H9 (cell line): ENCODE measurements around the gene OVOL1. TPM values are rescaled to one million over a fixed set of nuclear protein-coding genes. Genes with fewer than 3 reads are reported as not detected.

ENCODE experiments used
- DNase-seq: peaks from one replicate; pipeline ENCODE4 v3.0.0-alpha.2; 2017
- H2AFZ ChIP-seq: one replicate; pipeline ENCODE4 v1.6.1; 2013; ENCODE audit warnings: mild to moderate bottlenecking, low read length, control low read depth, moderate library complexity
- H2AK5ac ChIP-seq: 2 replicates; pipeline ENCODE4 v1.6.1; 2013; ENCODE audit warnings: low read length, control low read depth, mixed read lengths; ENCODE audit not compliant: insufficient read length
- H2BK120ac ChIP-seq: one replicate; pipeline ENCODE4 v1.6.1; 2013; ENCODE audit warnings: low read depth, mild to moderate bottlenecking, low read length, control low read depth, inconsistent platforms; ENCODE audit not compliant: poor library complexity, severe bottlenecking
- H2BK12ac ChIP-seq: 2 replicates; pipeline ENCODE4 v1.6.1; 2013; ENCODE audit warnings: low read length, control low read depth, mixed read lengths, low read depth; ENCODE audit not compliant: insufficient read length
- H2BK15ac ChIP-seq: 2 replicates; pipeline ENCODE4 v1.6.1; 2013; ENCODE audit warnings: low read depth, low read length, control low read depth
- H2BK20ac ChIP-seq: one replicate; pipeline ENCODE4 v1.6.1; 2013; ENCODE audit warnings: low read depth, mild to moderate bottlenecking, low read length, control low read depth, inconsistent platforms; ENCODE audit not compliant: poor library complexity, severe bottlenecking
- H2BK5ac ChIP-seq: 2 replicates; pipeline ENCODE4 v1.6.1; 2013; ENCODE audit warnings: low read length, control low read depth, mixed read lengths; ENCODE audit not compliant: insufficient read length
- H3K14ac ChIP-seq: 2 replicates; pipeline ENCODE4 v1.6.1; 2013; ENCODE audit warnings: low read length, control low read depth; ENCODE audit not compliant: insufficient read depth
- H3K18ac ChIP-seq: 2 replicates; pipeline ENCODE4 v1.6.1; 2013; ENCODE audit warnings: low read depth, mild to moderate bottlenecking, mixed read lengths, low read length, control low read depth; ENCODE audit not compliant: insufficient read length
- H3K23ac ChIP-seq: 2 replicates; pipeline ENCODE4 v1.6.1; 2013; ENCODE audit warnings: low read length, control low read depth, mixed read lengths, low read depth; ENCODE audit not compliant: insufficient read length
- H3K23me2 ChIP-seq: 2 replicates; pipeline ENCODE4 v1.6.1; 2013; ENCODE audit warnings: low read depth, mild to moderate bottlenecking, mixed read lengths, low read length, control low read depth; ENCODE audit not compliant: insufficient read length, poor library complexity, severe bottlenecking
- H3K27ac ChIP-seq: 2 replicates; pipeline ENCODE4 v1.5.1; 2013; ENCODE audit warnings: low read length, control low read depth, mixed read lengths, low read depth; ENCODE audit not compliant: insufficient read length
- H3K27me3 ChIP-seq: 2 replicates; pipeline ENCODE4 v1.6.1; 2013; ENCODE audit warnings: low read length, control low read depth, inconsistent platforms; ENCODE audit not compliant: insufficient read depth
- H3K4ac ChIP-seq: 2 replicates; pipeline ENCODE4 v1.6.1; 2013; ENCODE audit warnings: low read depth, mild to moderate bottlenecking, control low read depth, inconsistent platforms, low read length, moderate library complexity
- H3K4me1 ChIP-seq: 2 replicates; pipeline ENCODE4 v1.6.1; 2013; ENCODE audit warnings: low read length, control low read depth, inconsistent platforms; ENCODE audit not compliant: insufficient read depth
- H3K4me2 ChIP-seq: 2 replicates; pipeline ENCODE4 v1.6.1; 2013; ENCODE audit warnings: low read length, control low read depth, mixed read lengths; ENCODE audit not compliant: insufficient read length, insufficient read depth
- H3K56ac ChIP-seq: 2 replicates; pipeline ENCODE4 v1.6.1; 2013; ENCODE audit warnings: low read depth, mild to moderate bottlenecking, mixed read lengths, low read length, control low read depth; ENCODE audit not compliant: insufficient read length
- H3K79me1 ChIP-seq: 2 replicates; pipeline ENCODE4 v1.6.1; 2013; ENCODE audit warnings: low read depth, mild to moderate bottlenecking, moderate library complexity, low read length, control low read depth, inconsistent platforms; ENCODE audit not compliant: insufficient read depth, poor library complexity, severe bottlenecking
- H3K79me2 ChIP-seq: 2 replicates; pipeline ENCODE4 v1.6.1; 2013; ENCODE audit warnings: low read length, control low read depth, inconsistent platforms; ENCODE audit not compliant: insufficient read depth
- H3K9ac ChIP-seq: 2 replicates; pipeline ENCODE4 v1.6.1; 2013; ENCODE audit warnings: low read length, control low read depth, mixed read lengths; ENCODE audit not compliant: insufficient read length; ENCODE audit errors: extremely low read depth
- H3K9me3 ChIP-seq: one replicate; pipeline ENCODE4 v1.6.1; 2013; ENCODE audit warnings: low read depth, low read length, inconsistent platforms; ENCODE audit not compliant: control insufficient read depth
- H3T11ph ChIP-seq: one replicate; pipeline ENCODE4 v1.6.1; 2013; ENCODE audit warnings: mild to moderate bottlenecking, low read length, control low read depth, inconsistent platforms
- H4K20me1 ChIP-seq: one replicate; pipeline ENCODE4 v1.6.1; 2013; ENCODE audit not compliant: control insufficient read depth, insufficient read length, insufficient read depth
- H4K5ac ChIP-seq: 2 replicates; pipeline ENCODE4 v1.6.1; 2013; ENCODE audit warnings: low read depth, mild to moderate bottlenecking, mixed read lengths, low read length, control low read depth; ENCODE audit not compliant: insufficient read length
- H4K8ac ChIP-seq: replicated peaks from 2 replicates; pipeline ENCODE4 v1.6.1; 2013; ENCODE audit warnings: low read length, control low read depth, mixed read lengths, low read depth; ENCODE audit not compliant: insufficient read length
- H4K91ac ChIP-seq: 2 replicates; pipeline ENCODE4 v1.6.1; 2013; ENCODE audit warnings: low read depth, mild to moderate bottlenecking, moderate library complexity, mixed read lengths, low read length, control low read depth; ENCODE audit not compliant: insufficient read length
- H3K27ac Mint-ChIP-seq, 3 experiments: 2 replicates in 2 of 3; 3 replicates in 1 of 3; pipeline ENCODE4 v1.8.0; 2020 to 2021; ENCODE audit warnings: mixed read lengths in 3 of 3, mild to moderate bottlenecking in 1 of 3, moderate library complexity in 1 of 3
- H3K27me3 Mint-ChIP-seq: 2 replicates; pipeline ENCODE4 v1.8.0; 2021; ENCODE audit warnings: low read depth, mild to moderate bottlenecking, moderate library complexity, mixed read lengths
- H3K36me3 Mint-ChIP-seq, 3 experiments: 2 replicates in 2 of 3; 3 replicates in 1 of 3; pipeline ENCODE4 v1.8.0; 2020 to 2021; ENCODE audit warnings: low read depth in 3 of 3, mixed read lengths in 3 of 3; ENCODE audit not compliant: insufficient read depth in 1 of 3
- H3K4me1 Mint-ChIP-seq, 2 experiments: 2 replicates each; pipeline ENCODE4 v1.8.0; 2020; ENCODE audit warnings: mixed read lengths in 2 of 2
- H3K4me3 Mint-ChIP-seq, 2 experiments: 2 replicates in 1 of 2; 3 replicates in 1 of 2; pipeline ENCODE4 v1.8.0; 2020 to 2021; ENCODE audit warnings: mild to moderate bottlenecking in 2 of 2, mixed read lengths in 2 of 2, moderate library complexity in 1 of 2
- H3K9me3 Mint-ChIP-seq, 2 experiments: 2 replicates in 1 of 2; 3 replicates in 1 of 2; pipeline ENCODE4 v1.8.0; 2020; ENCODE audit warnings: mild to moderate bottlenecking in 2 of 2, mixed read lengths in 2 of 2, moderate library complexity in 1 of 2
- WGBS: extraction: QIAGEN DNeasy Blood & Tissue Kit; methylation state at CpG from one replicate; pipeline ENCODE4 v1.1.7; 2013; ENCODE audit warnings: missing lambda C conversion rate, low lambda C conversion rate, mixed read lengths; ENCODE audit not compliant: insufficient read length; ENCODE audit errors: extremely low coverage; 5-methylcytosine and 5-hydroxymethylcytosine counted together
- total RNA-seq: library from RNA; stranded (reverse); gene quantifications from 2 replicates; pipeline ENCODE4 v1.2.1, GENCODE V29; 2021
- TF ChIP-seq, protein P1 (sequence below): fragments of 200-600 bp; sonication (generic); conservative IDR thresholded peaks from 3 replicates; pipeline ENCODE4 v1.8.0; 2021; ENCODE audit warnings: antibody characterized with exemption, mild to moderate bottlenecking

OVOL1 gene
- total RNA-seq, 1 experiment from 2014 or later, result 5.1 TPM

DNA sequence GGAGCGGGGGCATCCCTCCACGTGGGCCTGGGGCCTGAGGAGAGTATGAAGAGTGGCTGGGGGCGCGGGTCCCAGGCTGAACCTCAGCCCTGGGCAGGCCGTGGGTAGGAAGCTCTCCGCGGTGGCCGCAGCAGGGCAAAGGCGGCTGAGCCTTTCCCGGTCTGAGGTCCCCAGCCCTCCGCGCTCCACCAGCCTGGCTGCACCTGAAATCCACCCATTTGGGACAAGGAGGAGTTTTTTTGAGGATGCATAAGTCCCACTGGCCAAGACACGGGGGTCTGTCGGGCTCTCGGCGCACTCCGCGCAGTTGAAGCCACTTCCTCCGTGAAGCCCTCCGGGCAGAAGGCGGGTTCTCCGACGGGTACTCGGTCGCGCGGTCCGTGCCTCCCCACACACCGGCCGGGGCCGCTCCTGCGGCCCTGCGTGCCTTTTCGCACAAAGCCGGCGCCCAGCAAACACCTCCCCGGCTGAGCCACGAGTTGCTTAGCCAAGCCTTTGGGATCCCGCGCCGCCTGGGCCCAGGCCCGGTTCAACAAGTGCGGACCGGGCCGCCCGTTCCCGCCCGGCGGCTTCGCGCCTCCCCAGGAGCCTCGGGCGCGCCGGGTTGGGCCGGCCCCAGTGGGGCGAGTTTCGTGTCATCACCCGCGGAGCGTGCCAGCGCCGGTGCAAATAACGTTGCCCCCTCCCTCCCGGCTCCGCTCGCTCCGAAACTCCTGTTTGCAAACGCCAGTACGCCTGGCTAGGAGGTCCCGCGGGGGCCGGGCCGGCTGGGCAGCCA is 666 bp upstream of the OVOL1 start:
- H3K36me3 Mint-ChIP-seq, result peaks cover 0 to 3% (median 2%) of the 10 kb centered on the region in 3 experiments; a peak in 2 of 7 replicates
- TF ChIP-seq, protein P1, sequence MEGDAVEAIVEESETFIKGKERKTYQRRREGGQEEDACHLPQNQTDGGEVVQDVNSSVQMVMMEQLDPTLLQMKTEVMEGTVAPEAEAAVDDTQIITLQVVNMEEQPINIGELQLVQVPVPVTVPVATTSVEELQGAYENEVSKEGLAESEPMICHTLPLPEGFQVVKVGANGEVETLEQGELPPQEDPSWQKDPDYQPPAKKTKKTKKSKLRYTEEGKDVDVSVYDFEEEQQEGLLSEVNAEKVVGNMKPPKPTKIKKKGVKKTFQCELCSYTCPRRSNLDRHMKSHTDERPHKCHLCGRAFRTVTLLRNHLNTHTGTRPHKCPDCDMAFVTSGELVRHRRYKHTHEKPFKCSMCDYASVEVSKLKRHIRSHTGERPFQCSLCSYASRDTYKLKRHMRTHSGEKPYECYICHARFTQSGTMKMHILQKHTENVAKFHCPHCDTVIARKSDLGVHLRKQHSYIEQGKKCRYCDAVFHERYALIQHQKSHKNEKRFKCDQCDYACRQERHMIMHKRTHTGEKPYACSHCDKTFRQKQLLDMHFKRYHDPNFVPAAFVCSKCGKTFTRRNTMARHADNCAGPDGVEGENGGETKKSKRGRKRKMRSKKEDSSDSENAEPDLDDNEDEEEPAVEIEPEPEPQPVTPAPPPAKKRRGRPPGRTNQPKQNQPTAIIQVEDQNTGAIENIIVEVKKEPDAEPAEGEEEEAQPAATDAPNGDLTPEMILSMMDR, result no peak
- Histone ChIP-seq H2AK5ac (no peak overlapping the region), H3K14ac (no peak overlapping the region; the same call in 1 of the 2 replicates), H4K5ac (no peak overlapping the region), H4K91ac (no peak overlapping the region), H3K4me1 (peaks cover 4% of the 10 kb centered on the region; the same call in 1 of the 2 replicates), H3T11ph (no peak overlapping the region), H4K8ac (no peak overlapping the region), H3K18ac (no peak overlapping the region), H2BK15ac (no peak overlapping the region), H3K9me3 (no peaks in the 10 kb centered on the region), H2BK20ac (no peak overlapping the region), H3K79me2 (no peaks in the 10 kb centered on the region), H2BK12ac (no peak overlapping the region), H3K23ac (no peak overlapping the region), H4K20me1 (no peaks in the 10 kb centered on the region), H3K4me2 (peak overlapping the region; percentile 41), H3K79me1 (no peaks in the 10 kb centered on the region), H3K4ac (no peak overlapping the region), H3K9ac (no peak overlapping the region), H2BK5ac (no peak overlapping the region), H3K27ac (no peak overlapping the region), H3K23me2 (peaks cover 11% of the 10 kb centered on the region), H2AFZ (no peak overlapping the region), H3K27me3 (peaks cover 21% of the 10 kb centered on the region; the same call in 1 of the 2 replicates), H2BK120ac (no peak overlapping the region), H3K56ac (no peak overlapping the region)
- no peak overlapping the region for H3K27ac Mint-ChIP-seq
- H3K4me3 Mint-ChIP-seq, result peak overlapping the region; percentile 36 to 65
- no CpG with 5 or more reads among the region's 74 CpGs for WGBS
- peak; percentile 39 for DNase-seq
- H3K27me3 Mint-ChIP-seq, result peaks cover 76% of the 10 kb centered on the region
- peaks cover 44 to 46% of the 10 kb centered on the region in 2 experiments for H3K4me1 Mint-ChIP-seq
- H3K9me3 Mint-ChIP-seq, result no peaks in the 10 kb centered on the region; a peak in 1 of 5 replicates
